Spleen (tissue), 11 donors: ENCODE data around the gene AGO3. TPM values are rescaled to one million over a fixed set of nuclear protein-coding genes. Genes with fewer than 3 reads are reported as not detected.
"Not testable (repeated sequence)": the region's sequence is repeated elsewhere in the genome, so short reads cannot be mapped to it uniquely, and the experiment has no call there.

Experiments
- DNase-seq: peaks from one replicate; pipeline ENCODE4 v3.0.0-alpha.2; 2020
- H3K27ac ChIP-seq, 8 donors: fragments of 200-600 bp; sonication (generic) in 7 of 8; 1 replicate in 4 of 8; 2 replicates in 4 of 8; pipeline versions ENCODE4 v1.5.0 to v1.8.0; 2016 to 2021; ENCODE audit warnings: inconsistent platforms in 4 of 8, mild to moderate bottlenecking in 4 of 8, moderate library complexity in 1 of 8
- H3K27me3 ChIP-seq, 7 donors: fragments of 200-600 bp; sonication (generic) in 6 of 7; replicated peaks in 1 of 7; 1 replicate in 4 of 7; 2 replicates in 3 of 7; pipeline versions ENCODE4 v1.5.0 to v1.8.0; 2016 to 2021; ENCODE audit warnings: inconsistent platforms in 3 of 7, mild to moderate bottlenecking in 1 of 7
- H3K36me3 ChIP-seq, 6 donors: fragments of 200-600 bp; sonication (generic) in 5 of 6; 1 replicate in 4 of 6; 2 replicates in 2 of 6; pipeline versions ENCODE4 v1.5.0 to v1.8.0; 2016 to 2021; ENCODE audit warnings: inconsistent platforms in 2 of 6
- H3K4me1 ChIP-seq, 6 donors: fragments of 200-600 bp; sonication (generic) in 5 of 6; 1 replicate in 3 of 6; 2 replicates in 3 of 6; pipeline versions ENCODE4 v1.5.0 to v1.8.0; 2016 to 2021; ENCODE audit warnings: inconsistent platforms in 3 of 6
- H3K4me3 ChIP-seq, 8 donors: fragments of 200-600 bp; sonication (generic) in 7 of 8; 1 replicate in 4 of 8; 2 replicates in 4 of 8; pipeline versions ENCODE4 v1.5.0 to v1.8.0; 2016 to 2021; ENCODE audit warnings: inconsistent platforms in 4 of 8, mild to moderate bottlenecking in 4 of 8, moderate library complexity in 2 of 8
- H3K9me3 ChIP-seq, 8 donors: fragments of 200-600 bp; sonication (generic) in 7 of 8; 1 replicate in 4 of 8; 2 replicates in 4 of 8; pipeline versions ENCODE4 v1.5.0 to v1.8.0; 2016 to 2021; ENCODE audit warnings: inconsistent platforms in 4 of 8
- POLR2A ChIP-seq, 3 donors: fragments of 450-650 bp; IDR thresholded peaks; one replicate each; pipeline ENCODE4 v1.5.1; 2017; ENCODE audit warnings: antibody characterized with exemption in 3 of 3, mild to moderate bottlenecking in 1 of 3
- POLR2AphosphoS5 ChIP-seq, 3 donors: sonication (generic); formaldehyde crosslinking; IDR thresholded peaks; one replicate each; pipeline ENCODE4 v1.5.1; 2017; ENCODE audit warnings: antibody characterized with exemption in 3 of 3
- WGBS, 5 donors: extraction: QIAGEN DNeasy Blood & Tissue Kit in 3 of 5; methylation state at CpG; one replicate each; pipeline versions ENCODE4 v1.1.5 to v1.1.7; 2013 to 2018; 5-methylcytosine and 5-hydroxymethylcytosine counted together
- intact Hi-C: fragments of 100-400 bp; cut with DNase I; formaldehyde crosslinking; loops from one replicate; pipeline ENCODE4 v1.15.0; 2023; ENCODE audit warnings: low total_unique reads
- polyA plus RNA-seq, 3 donors: library from polyadenylated mRNA; stranded (reverse); fragments of 200-250 nt; gene quantifications; one replicate each; pipeline ENCODE4 v1.2.1, GENCODE V29; 2013
- total RNA-seq, 7 donors: library from RNA; depleted of rRNA in 3 of 7; stranded (reverse); fragments of >200 nt in 3 of 7; fragmentation: NEBNext Ultra II Directional in 4 of 7; extraction: Animal tissue kit (Norgen Biotek cat#: 25700) in 4 of 7; gene quantifications; one replicate each; pipeline versions ENCODE4 v1.1.0 to v1.2.1, GENCODE V29; 2016 to 2021
- TF ChIP-seq, protein P1 (sequence below), 11 experiments: fragments of 200-600 bp in 7 of 11; fragments of 450-650 bp in 4 of 11; sonication (generic) in 4 of 11; IDR thresholded peaks in 8 of 11; conservative IDR thresholded peaks in 3 of 11; 1 replicate in 7 of 11; 2 replicates in 4 of 11; pipeline versions ENCODE4 v1.4.0 to v1.8.0; 2016 to 2021; ENCODE audit warnings: antibody characterized with exemption in 11 of 11, inconsistent platforms in 4 of 11, mild to moderate bottlenecking in 1 of 11
- donor health status: healthy with polysubstance abuse.
- donor health status: DM: no; HTN: no; CAD: no; lungs with moderate emphysema.
- donor health status: DM: no; HTN: no; CAD: no.
- donor health status: Bipolar disorder and iron deficiency.
- donor health status: healthy.
- donor health status: DM: no; HTN: no; CAD: no.
- donor health status: DM: yes; HTN: yes; CAD: no.

AGO3 gene
- total and polyA plus RNA-seq, 10 donors: 1.5 to 41.1 (median 25.0) TPM

DNA sequence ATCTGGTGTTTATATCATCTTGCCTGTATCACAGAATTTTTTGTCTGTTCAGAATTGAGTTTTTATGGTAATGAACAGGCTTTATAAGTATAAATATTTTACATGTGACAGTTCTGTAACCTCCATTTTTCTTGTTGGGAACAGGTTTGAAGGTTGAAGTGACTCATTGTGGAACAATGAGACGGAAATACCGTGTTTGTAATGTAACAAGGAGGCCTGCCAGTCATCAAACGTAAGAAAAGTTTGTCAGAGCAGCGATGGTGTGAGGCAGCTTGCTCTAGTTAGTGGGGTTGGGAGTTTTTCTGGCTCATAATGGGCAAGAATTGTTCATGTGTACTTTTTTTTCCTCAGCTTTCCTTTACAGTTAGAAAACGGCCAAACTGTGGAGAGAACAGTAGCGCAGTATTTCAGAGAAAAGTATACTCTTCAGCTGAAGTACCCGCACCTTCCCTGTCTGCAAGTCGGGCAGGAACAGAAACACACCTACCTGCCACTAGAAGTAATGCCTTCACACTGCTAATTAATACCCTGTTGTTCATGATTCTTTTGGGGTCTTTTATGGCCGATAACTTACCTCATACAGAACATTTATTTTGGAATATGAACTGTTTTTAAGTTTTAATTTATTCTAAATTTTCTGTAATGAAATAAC, 77.8 kb downstream of the AGO3 start:
- no peak for TF ChIP-seq POLR2A (IDR thresholded peaks at IDR 0.05)
- H3K27me3 ChIP-seq: no peaks in the 10 kb centered on the region
- H3K9me3 ChIP-seq: no peaks in the 10 kb centered on the region
- H3K36me3 ChIP-seq: peaks cover 0 to 80% (median 22%) of the 10 kb centered on the region in 6 donors
- no peaks in the 10 kb centered on the region for H3K4me1 ChIP-seq
- H3K4me3 ChIP-seq: no peak overlapping the region
- DNase-seq: no peak
- 84 to 92% (median 90%) methylated on average over 9 of the region's 9 CpGs for WGBS, 5 donors
- H3K27ac ChIP-seq: no peak overlapping the region
- intact Hi-C loops: no loop called here

DNA sequence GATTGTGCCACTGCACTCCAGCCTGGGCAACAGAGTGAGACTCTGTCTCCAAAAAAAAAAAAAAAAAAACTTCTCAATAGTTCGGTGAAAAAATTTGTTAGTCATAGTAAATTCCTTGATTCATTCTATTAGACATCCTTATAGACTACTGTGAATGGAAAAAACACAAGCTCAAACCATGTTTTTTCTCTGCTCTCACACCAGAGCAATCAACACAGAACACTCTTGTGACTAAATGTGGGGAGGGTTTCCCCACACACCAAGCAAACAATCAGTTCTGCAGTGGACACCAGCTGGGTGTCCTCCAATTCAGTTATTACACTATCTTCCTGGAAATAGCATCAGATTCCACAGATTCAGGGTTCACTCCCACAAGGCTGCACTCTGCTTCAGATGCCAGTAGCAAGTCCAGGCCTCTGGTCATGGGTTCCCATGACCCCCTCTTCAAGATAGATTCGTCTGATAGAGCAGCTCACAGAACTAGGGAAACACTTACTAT, 83.9 kb downstream of the AGO3 start:
- no peak for DNase-seq
- Histone ChIP-seq H3K9me3 (no peaks in the 10 kb centered on the region), H3K36me3 (peaks cover 3 to 99% (median 63%) of the 10 kb centered on the region in 6 donors), H3K4me3 (no peak overlapping the region), H3K27ac (peak overlapping the region in 3 of 8 donors; percentile 16 to 35 (median 25)), H3K27me3 (no peaks in the 10 kb centered on the region), H3K4me1 (no peaks in the 10 kb centered on the region)
- intact Hi-C loops: no loop called here
- TF ChIP-seq POLR2AphosphoS5 (IDR thresholded peaks at IDR 0.05): peak in 1 of 3 donors; percentile 40
- TF ChIP-seq, protein P1, sequence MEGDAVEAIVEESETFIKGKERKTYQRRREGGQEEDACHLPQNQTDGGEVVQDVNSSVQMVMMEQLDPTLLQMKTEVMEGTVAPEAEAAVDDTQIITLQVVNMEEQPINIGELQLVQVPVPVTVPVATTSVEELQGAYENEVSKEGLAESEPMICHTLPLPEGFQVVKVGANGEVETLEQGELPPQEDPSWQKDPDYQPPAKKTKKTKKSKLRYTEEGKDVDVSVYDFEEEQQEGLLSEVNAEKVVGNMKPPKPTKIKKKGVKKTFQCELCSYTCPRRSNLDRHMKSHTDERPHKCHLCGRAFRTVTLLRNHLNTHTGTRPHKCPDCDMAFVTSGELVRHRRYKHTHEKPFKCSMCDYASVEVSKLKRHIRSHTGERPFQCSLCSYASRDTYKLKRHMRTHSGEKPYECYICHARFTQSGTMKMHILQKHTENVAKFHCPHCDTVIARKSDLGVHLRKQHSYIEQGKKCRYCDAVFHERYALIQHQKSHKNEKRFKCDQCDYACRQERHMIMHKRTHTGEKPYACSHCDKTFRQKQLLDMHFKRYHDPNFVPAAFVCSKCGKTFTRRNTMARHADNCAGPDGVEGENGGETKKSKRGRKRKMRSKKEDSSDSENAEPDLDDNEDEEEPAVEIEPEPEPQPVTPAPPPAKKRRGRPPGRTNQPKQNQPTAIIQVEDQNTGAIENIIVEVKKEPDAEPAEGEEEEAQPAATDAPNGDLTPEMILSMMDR (IDR thresholded peaks at IDR 0.05 in 8 of 11, conservative IDR thresholded peaks at IDR 0.05 in 3 of 11): no peak
- WGBS, 5 donors: 82 to 92% (median 88%) methylated on average over 2 of the region's 2 CpGs

DNA sequence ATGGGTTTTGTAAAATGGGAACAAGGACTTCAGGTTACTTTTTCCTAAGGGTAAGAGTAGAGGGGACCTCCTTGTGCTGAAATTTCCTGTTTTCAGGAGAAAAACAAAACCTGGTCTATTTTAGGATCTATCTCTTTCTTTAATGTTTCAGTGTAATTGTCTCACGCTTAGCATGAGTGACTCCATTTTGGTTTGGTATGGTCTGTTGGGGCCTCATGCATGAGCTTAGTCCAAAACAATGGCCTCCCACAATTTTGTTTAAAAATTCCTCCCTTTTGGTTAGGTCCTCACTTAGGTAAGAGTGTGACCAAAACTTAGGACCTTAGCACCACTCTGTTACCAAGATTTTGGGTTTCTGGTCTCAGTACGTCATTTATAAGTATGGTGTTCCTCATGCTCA, 85.8 kb downstream of the AGO3 start:
- Histone ChIP-seq H3K4me3 (no peak overlapping the region), H3K27me3 (no peaks in the 10 kb centered on the region), H3K27ac (no peak overlapping the region), H3K36me3 (peaks cover 3 to 99% (median 64%) of the 10 kb centered on the region in 6 donors), H3K4me1 (no peaks in the 10 kb centered on the region), H3K9me3 (no peaks in the 10 kb centered on the region)
- intact Hi-C loops: no loop called here
- WGBS, 5 donors: 92 to 96% (median 95%) methylated on average over 2 of the region's 2 CpGs
- no peak for DNase-seq
- no peak for TF ChIP-seq POLR2AphosphoS5 (IDR thresholded peaks at IDR 0.05)
- TF ChIP-seq, protein P1 (IDR thresholded peaks at IDR 0.05 in 8 of 11, conservative IDR thresholded peaks at IDR 0.05 in 3 of 11): no peak
- no peak for TF ChIP-seq POLR2A (IDR thresholded peaks at IDR 0.05)

DNA sequence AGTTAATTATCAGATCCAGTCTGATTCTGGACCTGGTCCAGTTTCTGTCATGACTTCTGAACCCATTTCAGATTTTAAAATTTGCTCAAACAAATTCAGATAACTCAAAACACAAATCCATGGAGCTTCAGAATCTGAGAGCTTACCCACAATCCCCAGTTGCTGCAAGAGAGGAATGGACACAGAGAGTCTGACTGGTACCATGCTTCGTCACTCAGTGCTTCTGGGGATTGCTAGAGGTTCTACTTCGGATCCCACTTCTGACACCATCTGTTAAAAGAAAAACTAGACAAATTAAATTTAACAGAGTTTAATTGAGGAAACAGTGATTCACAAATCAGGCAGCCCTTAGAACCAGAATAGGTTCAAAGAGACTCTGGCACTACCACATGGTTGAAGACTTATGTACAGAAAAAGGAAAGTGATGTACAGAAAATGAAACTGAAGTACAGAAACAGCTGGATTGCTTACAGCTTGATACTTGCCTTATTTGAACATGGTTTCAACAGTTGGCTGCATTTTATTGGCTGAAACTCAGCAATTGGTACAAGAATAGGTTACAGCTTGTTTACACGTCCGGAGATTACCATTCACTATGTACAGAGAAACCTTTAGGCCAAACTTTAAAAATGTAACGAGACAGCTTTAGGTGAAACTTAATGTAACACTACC, 92.3 kb downstream of the AGO3 start:
- peaks cover 0 to 90% (median 32%) of the 10 kb centered on the region in 6 donors for H3K36me3 ChIP-seq
- DNase-seq: no peak
- peak overlapping the region in 7 of 8 donors; percentile 24 to 72 (median 53) for H3K27ac ChIP-seq
- peaks cover 0 to 6% (median 0%) of the 10 kb centered on the region in 6 donors for H3K4me1 ChIP-seq
- TF ChIP-seq POLR2A (IDR thresholded peaks at IDR 0.05) (no peak), POLR2AphosphoS5 (IDR thresholded peaks at IDR 0.05) (no peak)
- TF ChIP-seq, protein P1 (IDR thresholded peaks at IDR 0.05 in 8 of 11, conservative IDR thresholded peaks at IDR 0.05 in 3 of 11): no peak
- no peak overlapping the region for H3K4me3 ChIP-seq
- no peaks in the 10 kb centered on the region for H3K27me3 ChIP-seq
- H3K9me3 ChIP-seq: peaks cover 0 to 5% (median 0%) of the 10 kb centered on the region in 8 donors
- 67 to 88% (median 72%) methylated on average over 5 of the region's 5 CpGs for WGBS, 5 donors
- intact Hi-C loops: no loop called here

DNA sequence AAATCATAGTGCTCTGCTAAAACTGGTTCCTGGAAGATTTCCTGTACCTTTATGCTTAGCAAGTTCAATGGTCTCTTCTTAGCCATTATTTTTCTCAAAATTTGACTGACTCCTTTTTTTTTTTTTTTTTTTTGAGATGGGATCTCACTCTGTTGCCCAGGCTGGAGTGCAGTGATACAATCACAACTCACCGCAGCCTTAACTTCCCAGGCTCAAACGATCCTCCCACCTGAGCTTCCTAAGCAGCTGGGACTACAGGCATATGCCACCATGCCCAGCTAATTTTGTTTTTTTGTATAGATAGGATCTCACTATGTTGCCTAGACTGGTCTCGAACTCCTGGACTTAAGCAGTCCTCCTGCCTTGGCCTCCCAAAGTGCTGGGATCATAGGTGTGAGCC, 93.1 kb downstream of the AGO3 start:
- intact Hi-C loops, H3K27me3 ChIP-seq, H3K4me1 ChIP-seq, DNase-seq, H3K9me3 ChIP-seq, H3K4me3 ChIP-seq: not testable (repeated sequence)
- H3K27ac ChIP-seq: peak overlapping the region in 6 of 8 donors; percentile 6 to 72 (median 59)
- WGBS, 5 donors: 95 to 100% (median 98%) methylated on average over 3 of the region's 3 CpGs
- H3K36me3 ChIP-seq: peaks cover 0 to 87% (median 25%) of the 10 kb centered on the region in 6 donors
